Kidney (tissue), 14 donors: ENCODE measurements around the gene PHETA1. TPM values are rescaled to one million over a fixed set of nuclear protein-coding genes. Genes with fewer than 3 reads are reported as not detected.

Experiments used
- DNase-seq, 5 donors: peaks; one replicate each; pipeline ENCODE4 v3.0.0-alpha.2; 2013 to 2020
- FAIRE-seq: peaks from 2 replicates; lab custom pipeline; 2012; peaks lifted over from hg19 to GRCh38; lab: Jason Lieb, UNC
- H3K27ac ChIP-seq, 2 donors: one replicate each; pipeline ENCODE4 v1.7.0; 2013; ENCODE audit warnings: low read depth in 2 of 2, low read length in 2 of 2, inconsistent platforms in 1 of 2
- H3K27me3 ChIP-seq: one replicate; pipeline ENCODE4 v1.7.1; 2013; ENCODE audit warnings: low read length, inconsistent platforms; ENCODE audit not compliant: control insufficient read depth, insufficient read depth
- H3K36me3 ChIP-seq, 3 donors: one replicate each; pipeline versions ENCODE4 v1.7.0 to v1.7.1; 2013; ENCODE audit warnings: low read length in 3 of 3, control low read depth in 1 of 3, inconsistent platforms in 1 of 3; ENCODE audit not compliant: insufficient read depth in 3 of 3, control insufficient read depth in 2 of 3
- H3K4me1 ChIP-seq, 3 donors: one replicate each; pipeline versions ENCODE4 v1.7.0 to v1.7.1; 2013; ENCODE audit warnings: low read length in 3 of 3, inconsistent platforms in 1 of 3, low read depth in 1 of 3; ENCODE audit not compliant: control insufficient read depth in 2 of 3, insufficient read depth in 2 of 3
- H3K4me3 ChIP-seq, 3 donors: one replicate each; pipeline versions ENCODE4 v1.7.0 to v1.8.1; 2013; ENCODE audit warnings: low read length in 3 of 3, control low read depth in 1 of 3, inconsistent platforms in 1 of 3
- H3K9ac ChIP-seq, 3 donors: one replicate each; pipeline versions ENCODE4 v1.7.0 to v1.7.1; 2013; ENCODE audit warnings: low read length in 3 of 3, control low read depth in 1 of 3, inconsistent platforms in 1 of 3
- H3K9me3 ChIP-seq, 3 donors: one replicate each; pipeline versions ENCODE4 v1.7.0 to v1.7.1; 2013; ENCODE audit warnings: low read length in 3 of 3, control low read depth in 1 of 3, inconsistent platforms in 1 of 3; ENCODE audit not compliant: control insufficient read depth in 2 of 3, insufficient read depth in 1 of 3
- intact Hi-C: fragments of 100-400 bp; cut with DNase I; formaldehyde crosslinking; loops from one replicate; pipeline ENCODE4 v1.11.1; 2022
- polyA plus RNA-seq: library from polyadenylated mRNA; stranded (reverse); fragments of 350-450 nt; fragmentation: Illumina TruSeq; extraction: RNeasy Lipid Tissue Mini Kit (QIAGEN cat#74804); gene quantifications from one replicate; pipeline ENCODE4 v1.2.3, GENCODE V29; 2014; ENCODE audit warnings: low read depth, low replicate concordance; ENCODE audit not compliant: insufficient read depth
- total RNA-seq: library from RNA; stranded (reverse); fragmentation: NEBNext Ultra II Directional; extraction: Animal tissue kit (Norgen Biotek cat#: 25700); gene quantifications from one replicate; pipeline ENCODE4 v1.2.1, GENCODE V29; 2021
- TF ChIP-seq, protein P1 (sequence below): IDR thresholded peaks from 3 replicates; pipeline ENCODE4 v1.5.1; 2012; ENCODE audit warnings: mild to moderate bottlenecking, moderate library complexity, borderline replicate concordance; ENCODE audit not compliant: insufficient read depth; ENCODE audit errors: extremely low read depth
- donor health status: control.
- donor health status: control.
- donor health status: control.
- donor health status: control.
- donor health status: control.
- donor health status: DM: yes; HTN: yes; CAD: no.
- donor health status: Normal renal cell carcinoma (clear cell type).

PHETA1 gene
- total and polyA plus RNA-seq, 2 donors from 2014 or later = 6.3 to 19.0 TPM

DNA sequence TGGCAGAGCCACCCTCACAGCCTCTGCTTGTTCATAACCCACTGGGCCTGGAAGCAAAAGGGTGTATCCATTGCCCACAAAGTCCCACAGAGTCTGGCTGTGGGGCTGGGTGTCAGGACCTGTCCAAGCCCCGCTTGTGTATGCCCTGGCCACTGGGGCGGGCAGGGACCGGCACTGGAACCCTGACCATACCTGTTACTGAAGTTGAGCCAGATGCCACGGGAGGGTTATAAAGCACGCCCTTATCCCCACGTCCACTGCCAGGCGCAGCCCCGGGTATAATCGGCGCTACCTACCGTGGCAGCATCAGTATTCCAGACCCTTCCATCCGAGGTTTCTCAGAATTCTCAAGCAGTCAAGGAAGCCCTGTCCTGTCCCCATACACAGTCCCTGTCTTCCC lies 40.8 kb downstream of the PHETA1 start:
- no peaks in the 10 kb centered on the region for H3K27me3 ChIP-seq
- H3K36me3 ChIP-seq = no peaks in the 10 kb centered on the region
- no peaks in the 10 kb centered on the region for H3K9me3 ChIP-seq
- intact Hi-C loops = no loop called here
- no peaks in the 10 kb centered on the region for H3K4me1 ChIP-seq
- H3K9ac ChIP-seq = no peak overlapping the region
- no peak overlapping the region for H3K4me3 ChIP-seq
- H3K27ac ChIP-seq = no peak overlapping the region
- TF ChIP-seq, protein P1, sequence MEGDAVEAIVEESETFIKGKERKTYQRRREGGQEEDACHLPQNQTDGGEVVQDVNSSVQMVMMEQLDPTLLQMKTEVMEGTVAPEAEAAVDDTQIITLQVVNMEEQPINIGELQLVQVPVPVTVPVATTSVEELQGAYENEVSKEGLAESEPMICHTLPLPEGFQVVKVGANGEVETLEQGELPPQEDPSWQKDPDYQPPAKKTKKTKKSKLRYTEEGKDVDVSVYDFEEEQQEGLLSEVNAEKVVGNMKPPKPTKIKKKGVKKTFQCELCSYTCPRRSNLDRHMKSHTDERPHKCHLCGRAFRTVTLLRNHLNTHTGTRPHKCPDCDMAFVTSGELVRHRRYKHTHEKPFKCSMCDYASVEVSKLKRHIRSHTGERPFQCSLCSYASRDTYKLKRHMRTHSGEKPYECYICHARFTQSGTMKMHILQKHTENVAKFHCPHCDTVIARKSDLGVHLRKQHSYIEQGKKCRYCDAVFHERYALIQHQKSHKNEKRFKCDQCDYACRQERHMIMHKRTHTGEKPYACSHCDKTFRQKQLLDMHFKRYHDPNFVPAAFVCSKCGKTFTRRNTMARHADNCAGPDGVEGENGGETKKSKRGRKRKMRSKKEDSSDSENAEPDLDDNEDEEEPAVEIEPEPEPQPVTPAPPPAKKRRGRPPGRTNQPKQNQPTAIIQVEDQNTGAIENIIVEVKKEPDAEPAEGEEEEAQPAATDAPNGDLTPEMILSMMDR = no peak
- no peak for FAIRE-seq
- DNase-seq = no peak

DNA sequence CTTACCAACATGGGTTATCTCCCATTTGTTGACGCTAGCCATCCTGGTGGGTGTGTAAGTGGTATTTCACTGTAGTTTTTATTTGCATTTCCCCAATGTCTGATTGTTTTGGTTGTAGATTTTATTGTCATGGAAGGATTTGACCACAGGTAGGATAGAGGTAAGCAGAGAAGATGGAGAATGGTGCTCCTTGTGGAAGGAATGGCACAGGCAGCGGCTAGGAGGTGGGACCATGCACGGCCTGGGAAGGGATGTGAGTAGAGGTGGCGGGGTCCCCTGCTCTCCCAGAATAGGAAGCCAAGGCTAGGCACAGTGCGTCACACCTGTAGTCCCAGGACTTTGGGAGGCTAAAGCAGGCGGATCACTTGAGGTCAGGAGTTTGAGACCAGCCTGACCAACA lies 41.4 kb downstream of the PHETA1 start:
- FAIRE-seq (no peak), DNase-seq (no peak)
- Histone ChIP-seq H3K27me3 (no peaks in the 10 kb centered on the region), H3K36me3 (no peaks in the 10 kb centered on the region), H3K9ac (no peak overlapping the region), H3K9me3 (no peaks in the 10 kb centered on the region), H3K4me1 (no peaks in the 10 kb centered on the region), H3K27ac (no peak overlapping the region), H3K4me3 (no peak overlapping the region)
- intact Hi-C loops = no loop called here
- TF ChIP-seq, protein P1 = no peak

DNA sequence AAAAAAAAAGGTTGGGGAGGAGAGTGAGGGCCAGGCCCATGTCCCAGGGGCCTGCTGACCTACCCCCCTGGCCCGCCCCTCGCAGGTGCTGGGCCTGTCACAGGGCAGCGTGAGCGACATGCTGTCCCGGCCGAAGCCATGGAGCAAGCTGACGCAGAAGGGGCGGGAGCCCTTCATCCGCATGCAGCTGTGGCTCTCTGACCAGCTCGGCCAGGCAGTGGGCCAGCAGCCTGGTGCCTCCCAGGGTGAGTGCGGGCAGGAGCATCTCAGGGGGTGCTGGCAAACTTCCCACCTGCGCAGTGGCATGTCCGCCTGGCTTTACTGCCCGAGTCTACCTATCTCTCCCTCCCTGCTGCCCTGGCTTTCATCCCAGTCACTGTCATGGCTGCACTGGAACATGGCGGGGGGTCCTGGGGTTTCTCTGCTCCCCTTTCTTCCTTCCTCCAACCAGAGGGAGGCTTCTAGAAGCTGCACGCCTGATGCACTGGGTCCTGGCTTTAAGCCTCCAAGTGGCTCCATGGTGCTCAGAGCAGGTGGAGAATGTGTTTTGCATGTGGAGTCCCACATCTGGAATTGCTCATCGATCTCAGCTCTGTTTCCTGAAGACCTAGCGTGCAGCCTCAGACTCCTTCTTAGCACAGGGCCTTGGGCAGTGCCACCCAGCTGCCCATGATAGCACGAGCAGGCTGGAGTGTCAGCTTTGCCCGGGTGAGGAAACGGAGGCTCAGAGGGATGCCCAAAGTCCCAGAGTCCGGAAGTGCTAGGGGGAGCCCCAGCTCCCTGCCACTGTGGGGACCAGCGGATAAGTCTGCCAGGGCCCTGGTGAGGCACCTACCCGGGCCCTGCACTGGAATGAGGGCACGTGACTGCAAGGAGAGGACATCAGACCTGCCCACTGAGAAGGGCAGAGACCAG lies 46.3 kb downstream of the PHETA1 start:
- FAIRE-seq (no peak), DNase-seq (peak in 1 of 5 donors; percentile 75)
- Histone ChIP-seq H3K4me3 (no peak overlapping the region), H3K9me3 (no peaks in the 10 kb centered on the region), H3K9ac (no peak overlapping the region), H3K27ac (no peak overlapping the region), H3K4me1 (no peaks in the 10 kb centered on the region), H3K27me3 (no peaks in the 10 kb centered on the region), H3K36me3 (no peaks in the 10 kb centered on the region)
- TF ChIP-seq, protein P1 = no peak
- intact Hi-C loops = no loop called here
